HG02678 (cell line): ENCODE data around the gene TEX22.

Experiments
- ATAC-seq: cut with Tn5 transposase; IDR thresholded peaks from one replicate; pipeline ENCODE4 v1.9.1; 2021; ENCODE audit warnings: mild to moderate bottlenecking, moderate library complexity; ENCODE audit not compliant: unreplicated experiment

The TEX22 gene

GRCh38 chr14:105437723-105438500 is 39.6 kb downstream of the TEX22 start:
- no peak for ATAC-seq

- ATAC-seq: no peak
These were observed 40.8 kb downstream of the TEX22 start for GRCh38 chr14:105439179-105439578.

- no peak for ATAC-seq
These were observed 41.6 kb downstream of the TEX22 start for GRCh38 chr14:105439710-105440553.

GRCh38 chr14:105440554-105440900 is 42.2 kb downstream of the TEX22 start:
- ATAC-seq: no peak

GRCh38 chr14:105440992-105441391 is 42.7 kb downstream of the TEX22 start:
- no peak for ATAC-seq

- no peak for ATAC-seq
These were observed 43.8 kb downstream of the TEX22 start for GRCh38 chr14:105442125-105442524.

GRCh38 chr14:105442834-105443233 is 44.5 kb downstream of the TEX22 start:
- no peak for ATAC-seq

- no peak for ATAC-seq
These were observed 46.5 kb downstream of the TEX22 start for GRCh38 chr14:105444859-105445258.

GRCh38 chr14:105445290-105445689 is 47.0 kb downstream of the TEX22 start:
- ATAC-seq: no peak

GRCh38 chr14:105445901-105446845 is 47.8 kb downstream of the TEX22 start:
- ATAC-seq: no peak

- ATAC-seq: no peak
These were observed 48.6 kb downstream of the TEX22 start for GRCh38 chr14:105446971-105447370.

GRCh38 chr14:105447651-105448640 is 49.6 kb downstream of the TEX22 start:
- no peak for ATAC-seq

GRCh38 chr14:105448706-105449111 is 50.4 kb downstream of the TEX22 start:
- ATAC-seq: no peak

GRCh38 chr14:105449276-105450122 is 51.2 kb downstream of the TEX22 start:
- ATAC-seq: no peak

GRCh38 chr14:105450123-105450505 is 51.8 kb downstream of the TEX22 start:
- no peak for ATAC-seq

GRCh38 chr14:105450864-105451720 is 52.8 kb downstream of the TEX22 start:
- ATAC-seq: no peak

- no peak for ATAC-seq
These were observed 54.6 kb downstream of the TEX22 start for GRCh38 chr14:105452963-105453362.

- ATAC-seq: no peak
These were observed 55.5 kb downstream of the TEX22 start for GRCh38 chr14:105453847-105454246.
